NCI-H526 (cell line): ENCODE data around the gene ZDHHC14.
"Not testable (repeated sequence)": the region's sequence is repeated elsewhere in the genome, so short reads cannot be mapped to it uniquely, and the experiment has no call there.

Experiments used
- DNase-seq, 2 experiments: peaks; one replicate each; lab custom pipeline; 2025; lab: John Stamatoyannopoulos, UW

ZDHHC14 gene

DNA sequence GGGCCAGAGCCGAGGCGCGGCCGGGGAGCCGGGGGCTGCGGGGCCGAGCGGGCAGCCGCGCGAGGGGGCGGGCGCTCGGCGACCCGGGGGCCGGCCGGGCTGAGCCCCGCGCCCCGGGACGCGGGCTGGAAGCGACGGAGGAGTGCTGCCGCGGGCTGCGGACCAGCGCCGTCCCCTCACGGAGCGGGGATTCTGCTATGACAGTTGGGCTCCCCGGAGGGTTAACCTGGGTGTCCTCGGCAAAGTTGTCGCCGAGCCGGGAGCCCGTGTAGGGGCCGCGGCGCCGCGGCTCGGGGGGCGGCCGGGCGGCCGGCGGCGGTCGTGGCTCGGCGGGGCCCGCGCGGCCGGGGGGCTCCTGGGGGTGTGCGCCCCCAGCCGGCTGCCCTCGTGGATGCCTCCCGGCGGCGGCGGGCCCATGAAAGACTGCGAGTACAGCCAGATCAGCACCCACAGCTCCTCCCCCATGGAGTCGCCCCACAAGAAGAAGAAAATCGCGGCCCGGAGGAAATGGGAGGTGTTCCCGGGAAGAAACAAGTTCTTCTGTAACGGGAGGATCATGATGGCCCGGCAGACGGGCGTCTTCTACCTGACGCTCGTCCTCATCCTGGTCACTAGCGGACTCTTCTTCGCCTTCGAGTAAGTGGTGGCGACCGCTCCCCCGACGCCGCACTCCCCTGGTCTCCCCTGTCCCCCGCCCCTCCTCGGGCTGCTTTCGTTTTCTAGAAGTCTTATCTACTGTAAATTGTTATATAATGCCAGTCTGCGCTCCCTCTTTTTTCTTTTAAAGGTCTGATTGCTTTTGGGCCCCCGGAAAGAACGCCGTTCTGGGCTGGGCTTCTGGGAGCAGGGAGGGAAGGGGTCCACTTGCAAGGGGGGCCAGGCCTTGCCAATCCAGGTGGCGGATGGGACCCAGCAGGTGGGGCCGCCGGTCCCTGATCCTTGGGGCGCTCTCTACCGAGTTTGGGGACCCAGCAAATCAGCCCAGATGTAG is 936 bp downstream of the ZDHHC14 start:
- DNase-seq: peak; percentile 21 to 72

DNA sequence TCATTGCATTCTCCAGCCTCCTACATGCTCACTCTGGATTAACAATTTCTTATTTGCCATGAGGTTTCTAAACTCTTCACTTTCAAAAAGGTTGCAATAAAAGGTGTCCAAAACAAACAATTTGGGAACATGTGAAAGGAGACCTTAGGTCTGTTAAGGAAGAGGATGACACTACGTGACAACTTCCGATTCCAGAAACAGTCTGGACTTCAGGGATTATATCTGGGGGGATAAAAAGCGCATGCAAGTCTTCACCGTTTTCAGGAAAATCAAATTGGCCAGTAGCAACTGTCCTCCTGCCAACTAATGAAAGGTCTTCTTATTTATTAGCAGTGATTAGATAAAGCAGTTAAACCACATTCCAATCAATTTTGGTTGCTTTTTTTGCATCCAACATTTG is 1.8 kb downstream of the ZDHHC14 start:
- DNase-seq: no peak

DNA sequence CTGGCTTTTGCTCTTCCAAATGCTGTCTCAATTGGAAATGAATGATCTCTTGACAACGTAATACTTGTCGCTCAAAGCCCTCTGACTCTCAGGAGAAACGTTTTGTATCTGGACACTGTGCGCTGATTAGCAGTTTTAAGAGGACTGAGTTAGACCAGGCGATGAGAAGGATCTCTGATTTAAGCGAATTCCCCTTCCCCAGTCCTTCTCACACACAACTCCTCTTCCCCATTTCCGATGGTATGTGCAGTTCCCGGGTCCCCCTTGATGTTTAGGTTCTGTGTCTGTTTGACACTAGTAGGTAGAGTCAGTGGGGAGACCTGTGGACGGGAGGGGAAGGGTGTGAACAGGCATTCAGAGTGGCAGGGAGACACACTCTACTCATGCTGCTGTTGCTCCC is 2.5 kb downstream of the ZDHHC14 start:
- no peak for DNase-seq

DNA sequence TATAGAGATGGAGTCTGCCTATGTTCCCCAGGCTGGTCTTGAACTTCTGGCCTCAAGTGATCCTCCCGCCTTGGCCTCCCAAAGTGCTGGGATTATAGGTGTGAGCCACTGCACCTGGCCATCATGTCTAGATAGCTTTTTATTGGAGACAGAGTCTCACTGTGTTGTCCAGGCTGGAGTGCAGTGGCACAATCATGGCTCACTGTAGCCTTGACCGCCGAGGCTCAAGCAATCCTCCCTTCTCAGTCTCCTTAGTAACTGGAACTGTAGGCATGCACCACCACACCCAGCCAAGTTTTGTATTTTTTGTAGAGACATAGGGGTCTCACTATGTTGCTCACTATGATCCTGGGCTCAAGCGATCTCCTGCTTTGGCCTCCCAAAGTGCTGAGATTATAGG is 4.0 kb downstream of the ZDHHC14 start:
- DNase-seq: not testable (repeated sequence)

DNA sequence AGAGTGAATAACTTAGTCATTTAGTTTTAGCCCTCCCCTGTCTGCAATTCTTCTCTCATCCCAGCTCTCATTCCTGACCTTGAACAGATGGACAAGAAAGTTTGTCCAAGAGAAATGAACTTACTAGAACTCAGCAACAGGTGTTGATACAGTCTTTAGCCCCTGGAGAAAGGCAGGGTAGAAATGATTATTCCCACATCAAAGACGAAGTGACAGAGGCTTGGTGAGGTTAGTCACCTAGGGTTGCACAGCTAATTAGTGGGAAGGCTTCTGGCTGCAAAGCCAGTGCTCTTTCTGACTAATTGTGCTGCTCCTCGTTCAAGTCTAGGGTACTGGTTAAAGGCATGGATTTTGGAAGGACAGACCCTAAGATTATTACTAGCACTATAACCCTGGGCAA is 4.5 kb downstream of the ZDHHC14 start:
- no peak for DNase-seq

DNA sequence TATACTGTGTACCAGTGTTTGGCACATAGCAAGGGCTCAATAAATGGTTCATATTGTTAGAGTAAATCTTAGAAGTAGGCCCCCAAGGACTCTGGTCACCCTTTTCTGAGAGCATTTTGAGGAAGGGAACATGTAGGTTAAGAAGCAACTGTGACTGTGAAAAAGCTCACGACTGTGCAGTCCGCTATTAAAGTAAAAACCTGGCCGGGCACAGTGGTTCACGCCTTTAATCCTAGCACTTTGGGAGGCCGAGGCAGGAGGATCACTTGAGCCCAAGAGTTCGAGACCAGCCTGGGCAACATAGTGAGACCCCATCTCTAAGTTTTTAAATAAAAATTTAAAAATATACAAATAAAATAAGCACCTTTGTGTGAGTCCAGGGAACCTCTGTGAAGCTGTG is 5.0 kb downstream of the ZDHHC14 start:
- no peak for DNase-seq

DNA sequence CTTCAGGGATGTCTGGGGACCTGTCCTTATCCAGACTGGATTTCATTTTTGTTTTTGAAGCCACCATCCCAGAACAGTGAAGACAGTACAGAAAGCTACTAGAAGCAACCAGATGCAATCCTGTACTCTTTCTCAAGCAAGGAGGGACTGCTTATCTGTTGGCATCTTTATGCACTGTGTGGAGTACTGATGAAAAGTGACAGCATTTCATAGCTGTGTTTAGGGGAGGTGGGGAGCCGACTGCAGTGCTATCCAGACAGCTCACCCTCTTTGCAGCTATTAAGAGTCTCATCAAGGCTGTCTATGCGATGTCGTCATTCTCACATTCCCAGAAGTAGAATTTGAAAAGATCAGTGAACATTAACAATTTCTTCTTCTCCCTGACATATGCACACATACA is 5.5 kb downstream of the ZDHHC14 start:
- DNase-seq: no peak

DNA sequence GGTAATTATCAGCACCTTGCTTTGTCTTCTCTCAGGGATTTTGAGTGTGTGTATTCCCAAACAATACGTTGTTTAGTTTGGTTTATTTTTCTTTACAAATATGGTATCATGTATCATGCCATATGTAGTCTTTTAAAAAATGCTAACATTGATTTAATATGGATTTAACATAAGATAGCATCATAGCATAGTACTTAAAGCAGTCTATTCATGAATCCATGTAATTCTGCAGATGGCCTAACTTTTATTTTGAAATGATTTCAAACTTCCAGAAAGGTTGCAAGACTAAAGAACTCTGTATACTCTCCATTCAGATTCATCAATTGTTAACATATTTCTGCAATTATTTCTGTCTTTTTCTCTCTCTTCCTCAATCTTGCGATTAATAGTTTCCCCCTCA is 7.9 kb downstream of the ZDHHC14 start:
- DNase-seq: no peak

DNA sequence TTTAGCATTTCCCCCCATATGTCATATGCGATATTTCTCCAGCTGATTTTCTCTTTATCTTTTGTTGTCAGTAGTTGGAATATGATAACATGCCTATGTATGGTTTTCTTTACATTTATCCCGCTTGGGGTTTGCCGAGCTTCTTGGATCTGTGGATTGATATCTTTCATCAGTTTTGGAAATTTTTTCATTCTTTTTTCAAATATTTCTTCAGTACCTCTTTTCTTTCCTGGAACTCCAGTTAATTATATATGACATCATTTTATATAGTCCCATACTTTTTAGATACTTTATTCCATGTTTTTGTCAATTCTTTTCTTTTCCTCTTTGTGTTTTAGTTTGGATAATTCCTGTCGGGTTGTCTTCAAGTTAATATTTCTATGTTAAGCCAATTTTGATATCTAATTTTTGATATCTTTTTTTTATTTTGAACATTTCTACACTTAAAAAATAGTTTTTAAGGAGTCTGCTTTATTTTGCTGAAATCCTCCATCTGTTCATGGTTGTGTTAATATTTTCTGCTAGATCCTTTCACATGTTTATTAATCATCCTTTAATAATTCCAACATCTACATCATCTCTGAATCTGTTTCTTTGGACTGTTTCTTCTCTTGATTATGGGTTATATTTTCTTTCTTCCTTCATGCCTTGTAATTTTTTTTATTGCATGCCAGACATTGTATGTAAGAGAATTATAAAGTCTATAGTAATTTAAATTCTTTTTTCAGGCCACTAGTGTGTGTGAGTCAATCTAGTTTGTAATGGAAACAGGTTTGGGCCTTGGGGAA is 9.5 kb downstream of the ZDHHC14 start:
- no peak for DNase-seq

DNA sequence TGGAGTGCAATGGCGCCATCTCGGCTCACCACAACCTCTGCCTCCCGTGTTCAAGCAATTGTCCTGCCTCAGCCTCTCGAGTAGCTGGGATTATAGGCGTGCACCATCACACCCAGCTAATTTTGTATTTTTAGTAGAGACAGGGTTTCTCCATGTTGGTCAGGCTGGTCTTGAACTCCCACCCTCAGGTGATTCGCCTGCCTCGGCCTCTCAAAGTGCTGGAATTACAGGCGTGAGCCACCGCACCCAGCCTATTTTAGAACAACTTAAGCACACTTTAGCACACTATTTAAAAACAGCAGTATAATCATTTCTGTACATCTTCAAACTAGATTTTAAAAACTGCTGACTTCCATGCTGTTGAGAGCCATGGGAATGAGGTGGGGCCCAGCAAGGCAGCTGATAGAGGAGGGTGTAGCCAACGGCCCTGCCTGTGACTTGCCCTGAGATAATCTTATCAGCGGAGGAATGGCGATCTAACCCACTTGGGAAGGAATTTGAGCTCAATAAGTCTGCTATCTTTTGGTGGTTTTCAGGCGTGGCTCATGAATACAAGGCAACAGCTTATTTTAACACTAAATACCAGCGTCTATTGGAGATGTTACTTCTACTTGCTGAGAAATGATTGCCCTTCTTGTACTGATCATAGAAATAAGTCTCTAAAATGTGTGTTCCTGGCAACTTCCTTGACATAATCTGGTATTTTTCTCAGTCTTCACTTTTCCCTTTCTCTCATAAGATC is 12.1 kb downstream of the ZDHHC14 start:
- no peak for DNase-seq

DNA sequence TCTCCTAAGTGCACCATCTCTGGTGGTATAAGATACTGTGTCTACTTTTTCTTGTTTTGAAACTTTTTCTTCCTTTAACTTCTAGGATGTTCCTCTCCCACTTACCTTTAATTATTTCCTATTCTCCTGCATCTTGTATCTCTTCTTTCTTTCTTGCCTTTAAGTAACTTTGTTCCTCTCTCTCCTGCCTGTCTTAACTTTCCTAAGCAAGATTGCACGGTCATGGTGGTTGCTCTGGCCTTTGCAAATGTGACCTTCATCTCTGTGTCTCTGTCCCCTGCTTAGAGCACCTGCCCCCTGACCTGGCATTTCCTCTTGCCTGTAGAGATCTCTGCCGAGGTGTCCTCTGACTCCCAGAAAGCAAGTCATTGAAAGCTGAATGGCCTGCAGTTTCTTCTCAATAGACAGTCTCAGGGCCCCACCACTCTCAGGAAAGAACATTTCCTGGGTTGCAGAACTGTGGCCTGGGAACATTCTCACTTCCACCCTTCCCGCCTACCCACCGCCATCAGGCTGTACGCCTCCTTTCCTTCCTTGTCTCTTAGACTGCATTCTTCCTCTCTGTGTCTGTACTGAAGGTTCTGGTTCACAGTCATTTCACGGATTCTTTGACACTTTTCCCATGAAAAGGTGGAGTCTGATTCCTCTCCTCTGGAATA is 12.8 kb downstream of the ZDHHC14 start:
- no peak for DNase-seq

DNA sequence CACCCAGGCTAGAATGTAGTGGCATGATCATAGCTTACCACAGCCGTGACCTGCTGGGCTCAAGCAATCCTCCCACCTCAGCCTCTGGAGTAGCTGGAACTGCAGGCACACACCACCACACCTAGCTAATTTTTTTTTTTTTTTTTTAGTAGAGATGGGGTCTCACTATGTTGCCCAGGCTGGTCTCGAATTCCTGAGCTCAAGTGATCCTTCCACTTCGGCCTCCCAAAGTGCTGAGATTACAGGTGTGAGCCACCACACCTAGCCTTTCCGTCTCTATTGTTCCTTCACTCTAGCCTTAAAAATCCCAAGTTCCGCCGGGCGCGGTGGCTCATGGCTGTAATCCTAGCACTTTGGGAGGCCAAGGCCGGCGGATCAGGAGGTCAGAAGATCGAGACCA is 14.2 kb downstream of the ZDHHC14 start:
- not testable (repeated sequence) for DNase-seq

DNA sequence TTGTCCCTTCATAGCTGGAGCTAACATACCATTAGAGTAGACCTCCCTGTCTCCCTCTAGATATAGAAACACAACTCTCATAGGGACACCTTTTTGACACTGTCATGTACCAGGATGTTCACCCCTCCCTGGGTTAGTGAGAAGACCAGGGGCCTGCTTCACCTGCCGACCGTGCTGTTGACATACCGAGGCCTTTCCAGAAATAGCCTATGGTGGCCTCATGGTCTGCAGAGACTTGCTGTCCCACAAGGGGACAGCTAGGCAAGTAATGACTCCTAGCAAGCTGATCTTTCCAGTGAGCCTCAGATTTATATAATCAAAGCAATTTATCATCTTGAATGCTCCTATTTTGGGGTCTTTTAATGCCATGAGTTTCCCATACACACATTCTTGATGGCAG is 15.0 kb downstream of the ZDHHC14 start:
- no peak for DNase-seq

DNA sequence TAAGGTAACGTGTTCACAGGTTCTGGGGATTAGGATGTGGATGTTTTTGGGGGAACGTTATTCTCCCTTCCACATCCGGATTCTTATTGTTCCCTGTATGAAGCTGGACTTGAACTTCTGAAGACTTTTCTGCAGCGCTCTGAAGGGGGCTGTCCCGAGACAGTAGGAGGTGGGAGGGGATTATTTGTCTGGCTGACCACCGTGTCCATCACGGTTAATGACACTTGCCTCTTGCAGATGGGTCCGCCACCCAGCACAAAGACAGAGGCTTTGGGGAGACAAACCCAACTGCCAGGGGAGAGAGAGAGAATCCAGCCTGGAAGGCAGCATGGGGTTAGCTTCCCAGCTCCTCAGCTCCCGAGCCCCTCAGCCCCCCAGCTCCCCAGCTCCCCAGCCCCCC is 16.7 kb downstream of the ZDHHC14 start:
- DNase-seq: no peak

DNA sequence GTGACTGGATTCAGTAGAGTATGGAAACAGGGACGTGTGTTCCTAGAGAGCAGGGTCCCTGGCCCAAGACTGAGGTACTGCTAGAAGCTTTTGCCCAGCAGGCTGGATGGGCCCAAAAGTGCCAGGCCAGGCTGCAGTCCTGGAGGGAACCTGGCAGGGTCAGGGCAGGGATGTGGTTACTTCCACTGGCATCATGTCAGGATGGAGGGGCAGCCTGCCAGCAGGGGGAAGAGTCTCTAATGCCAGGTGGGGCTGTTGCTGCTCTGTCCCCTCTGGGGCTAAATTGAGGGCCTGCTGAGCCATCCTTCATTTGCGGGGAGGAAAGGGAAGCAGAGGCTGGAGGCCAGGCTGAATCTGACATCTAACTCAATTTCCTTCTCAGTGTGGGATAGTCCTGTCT is 17.2 kb downstream of the ZDHHC14 start:
- DNase-seq: no peak

DNA sequence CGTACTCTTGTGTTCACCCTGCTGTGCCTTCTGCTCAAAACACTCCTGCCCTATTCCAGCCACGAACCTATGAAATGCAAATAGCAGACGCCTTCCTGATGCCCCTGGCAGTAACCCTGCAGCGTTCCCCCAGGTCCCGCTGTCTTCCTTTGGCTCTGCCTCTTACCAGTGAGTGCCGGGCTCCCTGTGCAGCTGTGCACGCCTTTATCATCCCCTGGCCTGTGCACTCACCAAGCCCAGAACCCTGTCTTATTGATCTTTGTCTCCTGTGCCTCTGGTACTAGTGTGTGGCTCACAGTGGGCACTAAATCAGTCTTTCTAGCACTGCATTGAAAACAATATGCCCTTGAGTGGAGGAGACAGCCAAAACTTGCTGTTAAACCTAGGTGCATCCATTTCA is 19.7 kb downstream of the ZDHHC14 start:
- DNase-seq: no peak

DNA sequence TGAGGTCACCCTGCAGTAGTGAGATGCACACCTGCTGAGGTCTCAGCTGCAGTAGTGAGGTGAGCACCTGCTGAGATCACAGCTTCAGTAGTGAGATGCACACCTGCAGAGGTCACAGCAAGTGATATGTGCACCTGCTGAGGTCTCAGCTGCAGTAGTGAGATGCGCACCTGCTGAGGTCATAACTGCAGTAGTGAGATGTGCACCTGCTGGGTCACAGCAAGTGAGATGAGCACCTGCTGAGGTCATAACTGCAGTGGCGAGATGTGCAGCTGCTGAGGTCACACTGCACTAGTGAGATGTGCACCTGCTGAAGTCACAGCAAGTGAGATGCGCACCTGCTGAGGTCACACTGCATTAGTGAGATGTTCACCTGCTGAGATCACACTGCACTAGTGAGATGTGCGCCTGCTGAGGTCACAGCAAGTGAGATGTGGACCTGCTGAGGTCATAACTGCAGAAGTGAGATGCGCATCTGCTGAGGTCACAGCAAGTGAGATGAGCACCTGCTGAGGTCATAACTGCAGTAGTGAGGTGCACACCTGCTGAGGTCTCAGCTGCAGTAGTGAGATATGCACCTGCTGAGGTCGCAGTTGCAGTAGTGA is 20.8 kb downstream of the ZDHHC14 start:
- no peak for DNase-seq

DNA sequence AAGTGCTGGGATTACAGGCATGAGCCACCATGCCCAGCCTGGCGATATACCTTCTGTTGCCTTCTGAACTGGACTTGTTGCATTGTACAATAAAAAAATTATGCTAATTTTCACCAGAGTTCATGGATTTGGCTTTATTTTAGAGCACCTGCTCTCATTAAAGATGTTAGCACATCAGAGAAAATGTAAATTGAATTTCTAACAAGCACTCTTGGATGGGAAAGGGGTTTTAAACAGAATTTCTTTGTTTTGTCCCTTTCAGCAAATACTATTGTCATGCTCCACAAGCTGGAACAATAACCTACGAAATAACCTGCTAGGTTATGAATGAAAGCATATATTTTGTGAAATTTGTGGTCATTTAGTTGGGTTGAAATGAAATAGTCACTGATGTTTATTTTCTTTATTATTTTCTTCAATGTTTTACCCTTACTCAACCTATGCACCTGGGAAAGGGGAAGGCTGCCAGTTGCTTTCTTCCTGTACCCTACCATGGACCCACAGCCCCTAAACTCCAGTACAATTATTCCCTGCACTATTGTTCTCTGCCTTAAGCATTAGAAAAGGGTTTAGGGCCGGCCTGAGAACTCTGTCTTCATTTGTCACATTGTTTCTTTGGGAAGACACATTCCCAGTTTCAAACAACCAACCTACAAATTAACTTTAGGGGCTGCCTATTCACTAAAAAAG is 22.2 kb downstream of the ZDHHC14 start:
- no peak for DNase-seq

DNA sequence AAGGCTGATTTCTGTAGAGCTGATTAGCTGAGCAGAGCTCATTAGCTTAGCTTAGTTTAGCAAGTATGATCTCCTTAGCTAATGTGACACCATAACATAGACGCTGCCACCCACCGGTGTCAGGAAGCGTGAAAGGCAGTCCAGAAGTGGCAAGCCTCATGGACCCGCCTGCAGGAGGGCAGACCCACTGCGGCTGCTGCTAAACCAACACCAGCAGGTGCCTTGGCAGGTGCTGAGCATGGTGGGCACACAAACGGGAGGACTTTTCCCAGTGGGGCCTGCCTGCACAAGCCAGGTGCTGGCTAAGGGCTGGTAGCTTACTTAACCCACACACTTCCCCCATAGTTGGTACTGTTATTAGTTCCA is 22.7 kb downstream of the ZDHHC14 start:
- no peak for DNase-seq

DNA sequence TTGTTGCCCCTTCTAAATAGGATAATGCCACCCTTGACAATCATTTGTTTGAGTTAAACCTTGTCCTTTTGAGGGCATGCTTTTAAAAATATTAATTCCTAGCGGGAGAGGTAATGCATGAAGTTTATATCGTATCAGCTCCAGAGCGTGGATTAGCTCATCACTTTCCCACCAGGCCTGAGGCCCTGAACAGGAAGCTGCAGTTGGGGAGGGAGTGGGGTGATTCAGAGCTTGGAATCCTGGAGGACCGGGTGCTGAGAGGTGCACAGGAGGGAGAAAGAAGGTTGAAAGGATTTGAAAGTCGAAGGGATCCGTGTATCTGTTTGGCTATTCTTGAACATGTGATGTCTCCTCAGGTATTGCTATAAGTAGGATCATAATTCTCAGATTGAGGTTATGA is 25.0 kb downstream of the ZDHHC14 start:
- no peak for DNase-seq

DNA sequence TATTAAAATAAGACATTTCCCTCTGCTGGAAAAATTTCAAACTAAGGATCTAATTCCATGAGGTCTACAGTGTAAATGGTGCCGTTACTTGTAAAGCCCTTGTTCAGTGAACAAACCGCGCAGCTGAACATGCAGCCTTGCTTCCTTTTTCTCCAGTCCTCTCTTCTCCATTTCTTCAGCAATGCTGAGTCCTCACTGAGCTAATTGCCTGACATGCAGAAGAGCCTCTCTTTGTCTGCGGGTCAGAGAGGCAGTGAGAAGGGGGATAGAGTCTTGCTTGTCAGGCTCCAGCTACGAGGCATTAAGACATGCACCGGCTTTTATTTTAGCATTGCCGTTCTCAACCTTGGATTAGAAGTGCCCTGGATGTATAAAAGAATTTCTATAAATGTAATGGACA is 25.7 kb downstream of the ZDHHC14 start:
- no peak for DNase-seq
